SU-DHL-6 (cell line): ENCODE results near the gene JAML.

ENCODE experiments used
- H2AFZ ChIP-seq: fragments of 200-600 bp; sonication (generic); 2 replicates; pipeline ENCODE4 v1.6.1; 2014; ENCODE audit warnings: low read depth, mild to moderate bottlenecking, moderate library complexity, mixed read lengths, antibody characterized with exemption, low read length; ENCODE audit not compliant: severe bottlenecking
- H3F3A ChIP-seq: fragments of 200-600 bp; shearing (Covaris generic); 2 replicates; pipeline ENCODE4 v1.6.0; 2016; ENCODE audit warnings: antibody characterized with exemption, mild to moderate bottlenecking; ENCODE audit not compliant: insufficient read depth
- H3K27ac ChIP-seq: fragments of 200-600 bp; sonication (generic); 2 replicates; pipeline ENCODE4 v1.5.1; 2016; ENCODE audit warnings: low read depth, mild to moderate bottlenecking, low read length, moderate library complexity, mixed read lengths
- H3K27me3 ChIP-seq: fragments of 200-600 bp; sonication (generic), shearing (Covaris generic); 2 replicates; pipeline ENCODE4 v1.6.0; 2014; ENCODE audit warnings: mild to moderate bottlenecking, low read length
- H3K36me3 ChIP-seq: fragments of 200-600 bp; sonication (generic); 2 replicates; pipeline ENCODE4 v1.6.1; 2014; ENCODE audit warnings: mild to moderate bottlenecking, low read length, mixed read lengths
- H3K4me2 ChIP-seq: fragments of 300-600, 200-600 bp; shearing (Covaris generic), sonication (generic); 2 replicates; pipeline ENCODE4 v1.6.0; 2014; ENCODE audit warnings: low read length, low read depth, mild to moderate bottlenecking; ENCODE audit not compliant: poor library complexity, severe bottlenecking
- H3K4me3 ChIP-seq: fragments of 200-600 bp; sonication (generic); 2 replicates; pipeline ENCODE4 v1.5.1; 2014; ENCODE audit warnings: antibody characterized with exemption, low read length, mild to moderate bottlenecking, mixed read lengths; ENCODE audit not compliant: insufficient read depth, poor library complexity, severe bottlenecking
- H3K79me2 ChIP-seq: fragments of 200-600 bp; sonication (generic); 2 replicates; pipeline ENCODE4 v1.6.1; 2014; ENCODE audit warnings: mild to moderate bottlenecking, low read length, moderate library complexity; ENCODE audit not compliant: insufficient read depth
- H3K9ac ChIP-seq: fragments of 200-600 bp; sonication (generic); 2 replicates; pipeline ENCODE4 v1.7.0; 2014; ENCODE audit warnings: mild to moderate bottlenecking, low read length
- H3K9me2 ChIP-seq: fragments of 200-600 bp; sonication (generic); replicated peaks from 2 replicates; pipeline ENCODE4 v1.6.1; 2014; ENCODE audit warnings: low read length; ENCODE audit not compliant: insufficient read depth
- H3K9me3 ChIP-seq: fragments of 200-600 bp; sonication (generic); 2 replicates; pipeline ENCODE4 v1.6.1; 2014; ENCODE audit warnings: low read length, mixed read lengths; ENCODE audit not compliant: insufficient read depth
- H4K20me1 ChIP-seq: fragments of 200-600 bp; sonication (generic); 2 replicates; pipeline ENCODE4 v1.6.1; 2014; ENCODE audit warnings: low read depth, mild to moderate bottlenecking, antibody characterized with exemption, low read length, moderate library complexity, mixed read lengths
- CTCF ChIP-seq: fragments of 200-600 bp; sonication (generic); IDR thresholded peaks from one replicate; pipeline ENCODE4 v1.5.1; 2017; ENCODE audit warnings: antibody characterized with exemption, mild to moderate bottlenecking, low read length, moderate library complexity; ENCODE audit not compliant: insufficient read depth, poor library complexity, severe bottlenecking
- EZH2phosphoT487 ChIP-seq: fragments of 200-600 bp; sonication (generic), shearing (Covaris generic); conservative IDR thresholded peaks from 2 replicates; pipeline ENCODE4 v1.6.1; 2018; ENCODE audit warnings: mild to moderate bottlenecking, antibody characterized with exemption, low read length, moderate library complexity, mixed read lengths

Gene JAML

GRCh38 chr11:118243993-118244762 lies 19.4 kb upstream of the JAML start:
- Histone ChIP-seq H3K9me3 (no peaks in the 10 kb centered on the region), H2AFZ (no peak overlapping the region), H3K4me2 (no peak overlapping the region), H3K27ac (no peak overlapping the region), H3F3A (no peaks in the 10 kb centered on the region), H4K20me1 (no peaks in the 10 kb centered on the region), H3K36me3 (no peaks in the 10 kb centered on the region), H3K9ac (no peak overlapping the region), H3K79me2 (no peaks in the 10 kb centered on the region; the same call in 1 of the 2 replicates), H3K9me2 (no peaks in the 10 kb centered on the region), H3K4me3 (no peak overlapping the region), H3K27me3 (no peaks in the 10 kb centered on the region)
- TF ChIP-seq CTCF (no peak), EZH2phosphoT487 (no peak)

GRCh38 chr11:118243161-118243560 lies 18.4 kb upstream of the JAML start:
- TF ChIP-seq CTCF = no peak
- no peak for TF ChIP-seq EZH2phosphoT487
- Histone ChIP-seq H3K27ac (no peak overlapping the region), H3K9ac (no peak overlapping the region), H3K9me3 (no peaks in the 10 kb centered on the region), H4K20me1 (no peaks in the 10 kb centered on the region), H3K27me3 (no peaks in the 10 kb centered on the region), H3K79me2 (no peaks in the 10 kb centered on the region), H2AFZ (no peak overlapping the region), H3K9me2 (no peaks in the 10 kb centered on the region), H3K36me3 (no peaks in the 10 kb centered on the region), H3K4me2 (no peak overlapping the region), H3F3A (no peaks in the 10 kb centered on the region), H3K4me3 (no peak overlapping the region)

GRCh38 chr11:118241764-118242098 lies 16.9 kb upstream of the JAML start:
- Histone ChIP-seq H3K27ac (no peak overlapping the region), H3K36me3 (no peaks in the 10 kb centered on the region), H2AFZ (no peak overlapping the region), H3F3A (no peaks in the 10 kb centered on the region), H3K27me3 (no peaks in the 10 kb centered on the region), H3K4me2 (no peak overlapping the region), H3K9ac (no peak overlapping the region), H3K79me2 (no peaks in the 10 kb centered on the region), H3K9me2 (no peaks in the 10 kb centered on the region), H4K20me1 (no peaks in the 10 kb centered on the region), H3K9me3 (no peaks in the 10 kb centered on the region), H3K4me3 (no peak overlapping the region)
- TF ChIP-seq CTCF (no peak), EZH2phosphoT487 (no peak)
